K562 (cell line): ENCODE measurements around the gene SYT7. TPM values are rescaled to one million over a fixed set of nuclear protein-coding genes. Genes with fewer than 3 reads are reported as not detected.
A peak's percentile ranks its signal among the peaks of the same experiment; 100 is the strongest.

ENCODE experiments used
- ATAC-seq: fragments of 200-7000 bp; cut with Tn5 transposase; 3 replicates; pipeline ENCODE4 v1.9.1; 2020; ENCODE audit warnings: moderate library complexity
- BruUV-seq: library from RNA; stranded (reverse); fragments of 400-500 nt; replicated peaks from 2 replicates; lab custom pipeline; 2021; lab: Mats Ljungman, UMichigan
- CTCF ChIA-PET: fragments of 300-600 bp; formaldehyde crosslinking; extraction: SDS; loops from one replicate; lab custom pipeline; 2021; ENCODE audit warnings: low intra/inter-chr PET ratio; lab: Yijun Ruan, JAX
- POLR2A ChIA-PET: fragments of 300-600, 350-650 bp; sonication (Branson Sonifier 250); formaldehyde crosslinking; extraction: SDS; loops from one replicate; lab custom pipeline; 2021; ENCODE audit warnings: antibody characterized with exemption, inconsistent platforms; lab: Yijun Ruan, JAX
- DNase-seq, 4 experiments: peaks; one replicate each; pipeline versions ENCODE4 v3.0.0 to v3.0.0-alpha.2; 2011 to 2018; ENCODE audit warnings: low spot score in 3 of 4, mixed read lengths in 3 of 4; ENCODE audit errors: extremely low read depth in 1 of 4
- FAIRE-seq: peaks from 2 replicates; lab custom pipeline; 2011; peaks lifted over from hg19 to GRCh38; lab: Jason Lieb, UNC
- H2AFZ ChIP-seq: 2 replicates; pipeline ENCODE4 v1.6.0; 2011; ENCODE audit warnings: low read depth, low read length, control low read depth, inconsistent platforms
- H3K27ac ChIP-seq: fragments of 200-600 bp; 3 replicates; pipeline ENCODE4 v1.8.0; 2011; ENCODE audit warnings: low read depth, mild to moderate bottlenecking, control low read depth, inconsistent platforms, low read length, moderate library complexity, mixed read lengths; ENCODE audit errors: extremely low read depth
- H3K27me3 ChIP-seq, 2 experiments: fragments of 300-600 bp in 1 of 2; 2 replicates in 1 of 2; 3 replicates in 1 of 2; pipeline versions ENCODE4 v1.6.0 to v1.8.0; 2011; ENCODE audit warnings: inconsistent platforms in 2 of 2, low read length in 2 of 2, mild to moderate bottlenecking in 1 of 2, mixed read lengths in 1 of 2, moderate library complexity in 1 of 2; ENCODE audit not compliant: control insufficient read depth in 2 of 2, insufficient read depth in 2 of 2
- H3K36me3 ChIP-seq: fragments of 300-600 bp; 3 replicates; pipeline ENCODE4 v1.8.0; 2011; ENCODE audit warnings: mild to moderate bottlenecking, low read length, inconsistent platforms; ENCODE audit not compliant: control insufficient read depth, insufficient read depth
- H3K4me1 ChIP-seq, 2 experiments: fragments of 200-600 bp in 1 of 2; replicated peaks in 1 of 2; 2 replicates in 1 of 2; 3 replicates in 1 of 2; pipeline versions ENCODE4 v1.5.1 to v1.8.0; 2011; ENCODE audit warnings: inconsistent platforms in 2 of 2, low read length in 2 of 2, mild to moderate bottlenecking in 1 of 2, mixed read lengths in 1 of 2, moderate library complexity in 1 of 2; ENCODE audit not compliant: control insufficient read depth in 2 of 2, insufficient read depth in 2 of 2
- H3K4me2 ChIP-seq: 2 replicates; pipeline ENCODE4 v1.6.1; 2011; ENCODE audit warnings: low read length, control low read depth, inconsistent platforms, mixed read lengths; ENCODE audit not compliant: insufficient read depth
- H3K4me3 ChIP-seq: fragments of 200-600 bp; sonication (generic), shearing (Covaris generic); 2 replicates; pipeline ENCODE4 v1.5.1; 2016; ENCODE audit warnings: control low read depth, inconsistent platforms
- H3K79me2 ChIP-seq: fragments of 200-600 bp; 3 replicates; pipeline ENCODE4 v1.8.0; 2011; ENCODE audit warnings: low read length, inconsistent platforms; ENCODE audit not compliant: control insufficient read depth, insufficient read depth
- H3K9ac ChIP-seq, 2 experiments: 2 replicates each; pipeline versions ENCODE4 v1.6.0 to v1.6.1; 2011; ENCODE audit warnings: low read depth in 2 of 2, low read length in 2 of 2, control low read depth in 1 of 2, inconsistent platforms in 1 of 2, mild to moderate bottlenecking in 1 of 2, mixed read lengths in 1 of 2; ENCODE audit not compliant: insufficient read depth in 1 of 2
- H3K9me1 ChIP-seq: one replicate; pipeline ENCODE4 v1.6.0; 2011; ENCODE audit warnings: inconsistent platforms, mild to moderate bottlenecking, low read length, moderate library complexity; ENCODE audit not compliant: control insufficient read depth, insufficient read depth
- H3K9me3 ChIP-seq: replicated peaks from 2 replicates; pipeline ENCODE4 v1.5.1; 2011; ENCODE audit warnings: low read depth, low read length, inconsistent platforms; ENCODE audit not compliant: control insufficient read depth, insufficient read depth
- H4K20me1 ChIP-seq: replicated peaks from 2 replicates; pipeline ENCODE4 v1.6.1; 2011; ENCODE audit warnings: low read length, inconsistent platforms, mixed read lengths; ENCODE audit not compliant: control insufficient read depth, insufficient read depth
- CC2D1A ChIP-seq: fragments of 450-650 bp; IDR thresholded peaks from 2 replicates; pipeline ENCODE4 v1.6.1; 2017; ENCODE audit warnings: mild to moderate bottlenecking
- HNRNPUL1 ChIP-seq: fragments of 200-400 bp; formaldehyde crosslinking; IDR thresholded peaks from 2 replicates; pipeline ENCODE4 v1.6.1; 2017; ENCODE audit warnings: low read length
- ILF3 ChIP-seq: fragments of 450-650 bp; IDR thresholded peaks from 2 replicates; pipeline ENCODE4 v1.6.1; 2018; ENCODE audit warnings: antibody characterized with exemption, mild to moderate bottlenecking, moderate library complexity, borderline replicate concordance
- MECOM ChIP-seq: fragments of 250-450 bp; sonication (Bioruptor Pico); IDR thresholded peaks from 2 replicates; pipeline ENCODE4 v1.8.0; 2022; ENCODE audit warnings: inconsistent platforms
- POLR2B ChIP-seq: fragments of 450-650 bp; IDR thresholded peaks from 2 replicates; pipeline ENCODE4 v1.6.1; 2018; ENCODE audit warnings: low read depth; ENCODE audit not compliant: partially characterized antibody
- RBM22 ChIP-seq: fragments of 200-400 bp; formaldehyde crosslinking; IDR thresholded peaks from 2 replicates; pipeline ENCODE4 v1.6.1; 2018; ENCODE audit warnings: low read length, low read depth; ENCODE audit not compliant: poor library complexity, severe bottlenecking
- SIX5 ChIP-seq, 2 experiments: IDR thresholded peaks; 2 replicates each; pipeline ENCODE4 v1.6.1; 2011; ENCODE audit warnings: low read length in 2 of 2, borderline replicate concordance in 1 of 2, low read depth in 1 of 2, mild to moderate bottlenecking in 1 of 2, moderate library complexity in 1 of 2; ENCODE audit not compliant: insufficient read depth in 1 of 2
- SRF ChIP-seq, 2 experiments: fragments of 250-450, 450-650 bp in 1 of 2; sonication (Bioruptor Pico) in 1 of 2; sonication (generic) in 1 of 2; formaldehyde crosslinking; IDR thresholded peaks; 2 replicates each; pipeline versions ENCODE4 v1.5.0 to v1.5.1; 2020 to 2022; ENCODE audit warnings: mild to moderate bottlenecking in 1 of 2, missing genetic modification reagents in 1 of 2
- TBP ChIP-seq: optimal IDR thresholded peaks from 2 replicates; pipeline ENCODE3; 2011; ENCODE audit warnings: low read depth, low read length, improper control_type of control experiment
- YBX1 ChIP-seq: fragments of 450-650 bp; IDR thresholded peaks from 2 replicates; pipeline ENCODE4 v1.7.1; 2016; ENCODE audit warnings: mild to moderate bottlenecking
- ZNF124 ChIP-seq: sonication (generic); formaldehyde crosslinking; IDR thresholded peaks from 2 replicates; pipeline ENCODE4 v1.8.1; 2022; ENCODE audit warnings: missing genetic modification reagents
- ZNF436 ChIP-seq: fragments of 250-450, 450-650 bp; sonication (Bioruptor Pico); formaldehyde crosslinking; IDR thresholded peaks from 2 replicates; pipeline ENCODE4 v1.7.0; 2020; ENCODE audit warnings: mild to moderate bottlenecking
- WGBS: fragments of 100-300 bp; shearing (Covaris generic); methylation state at CpG from one replicate; pipeline ENCODE4 v1.1.6; 2016; ENCODE audit warnings: low coverage, mixed read lengths; ENCODE audit not compliant: insufficient coverage; ENCODE audit errors: missing lambda C conversion rate; 5-methylcytosine and 5-hydroxymethylcytosine counted together
- in situ Hi-C: fragments of 300-500 bp; cut with MboI; formaldehyde crosslinking; loops from 4 replicates; pipeline ENCODE4 v1.15.0; 2018; ENCODE audit warnings: inconsistent platforms, mixed read lengths
- intact Hi-C: fragments of 100-400 bp; cut with micrococcal nuclease; formaldehyde crosslinking; loops from 2 replicates; pipeline ENCODE4 v1.14.2; 2022
- polyA plus RNA-seq, 8 experiments: library from polyadenylated mRNA; depleted of rRNA in 4 of 8; stranded (reverse) in 5 of 8; unstranded in 3 of 8; fragments of >200 nt; fragmentation: Nextera tagmentation in 2 of 8; fragmentation: Illumina TruSeq in 1 of 8; extraction: Ambion mirVana in 2 of 8; extraction: Trizol in 1 of 8; gene quantifications; 2 replicates each; pipeline versions ENCODE4 v1.2.1 to v1.2.3, GENCODE V29; 2011 to 2014; ENCODE audit warnings: inconsistent platforms in 1 of 8, missing spikeins in 1 of 8
- total RNA-seq, 7 experiments: library from RNA; depleted of rRNA in 6 of 7; stranded (reverse); fragments of >200 nt in 6 of 7; fragmentation: Illumina TruSeq in 2 of 7; extraction: Trizol in 2 of 7; gene quantifications; 2 replicates each; pipeline versions ENCODE4 v1.2.1 to v1.2.3, GENCODE V29; 2011 to 2021; ENCODE audit warnings: low replicate concordance in 1 of 7
- TF ChIP-seq, protein P1 (sequence below): fragments of 450-650 bp; IDR thresholded peaks from 2 replicates; pipeline ENCODE4 v1.6.1; 2014; ENCODE audit warnings: low read depth, mild to moderate bottlenecking, moderate library complexity, borderline replicate concordance
- TF ChIP-seq, protein P2 (sequence below): fragments of 250-450 bp; sonication (Bioruptor Pico); IDR thresholded peaks from 2 replicates; pipeline ENCODE4 v1.8.0; 2022; ENCODE audit warnings: moderate library complexity, mild to moderate bottlenecking, inconsistent platforms

SYT7 gene
- total and polyA plus RNA-seq, 9 of the 15 experiments (the other 6 are each of a cell fraction or from before 2014, with no cell fraction given), result 0.01 to 0.51 (median 0.16) TPM; not detected in 1

DNA sequence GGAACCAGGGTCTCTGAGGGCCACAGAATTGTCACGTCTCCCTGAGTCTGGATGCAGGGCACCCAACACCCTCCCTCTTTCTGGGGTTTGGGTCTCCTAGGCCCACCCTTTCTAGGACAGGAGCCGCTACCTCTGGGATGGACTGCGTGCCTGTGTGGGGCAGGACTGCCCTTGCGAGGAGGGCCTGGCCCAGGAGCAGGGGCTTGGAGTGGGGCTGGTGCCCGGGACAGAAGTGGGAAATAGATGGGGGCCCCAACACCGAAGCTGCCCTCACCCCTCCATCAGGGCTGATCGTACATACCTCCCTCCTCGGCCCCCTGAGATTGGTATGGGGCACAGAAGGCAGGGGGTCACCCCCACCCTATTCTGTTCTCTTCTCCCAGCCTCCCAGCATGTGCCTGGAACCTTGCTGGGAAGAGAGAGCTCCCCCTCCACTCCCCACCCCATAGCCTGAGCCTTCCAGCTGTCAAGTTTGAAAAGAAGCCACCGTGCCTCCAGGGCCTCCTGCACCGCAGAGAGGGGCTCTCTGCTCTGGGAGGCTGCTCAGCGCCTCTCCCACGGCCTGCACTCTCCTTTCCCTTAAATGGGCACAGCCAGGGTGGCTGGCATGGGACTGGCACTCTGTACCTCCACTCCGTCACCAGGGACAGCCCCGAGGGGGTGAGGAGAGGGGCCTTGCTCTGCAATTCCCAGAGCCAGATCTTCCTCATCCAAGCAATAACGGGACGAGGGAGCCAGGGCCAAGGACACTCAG, 70.5 kb downstream of the SYT7 start:
- FAIRE-seq (no peak), DNase-seq (no peak), ATAC-seq (no peak)
- POLR2A ChIA-PET, result interaction anchor here (0.5 kb wide), 1 partner anchor 615 kb away, joined by 4 read pairs; no protein-coding TSS in a partner anchor
- TF ChIP-seq RBM22 (no peak), SRF (CRISPR knock-in tag; IDR thresholded peaks at IDR 0.05) (no peak), SIX5 (IDR thresholded peaks at IDR 0.05; ENCODE audit: borderline replicate concordance in 1 of 2, insufficient read depth in 1 of 2, low read depth in 1 of 2, low read length in 2 of 2) (no peak), CC2D1A (no peak), YBX1 (no peak), MECOM (CRISPR knock-in tag) (no peak), ZNF436 (CRISPR knock-in tag) (no peak), ZNF124 (no peak), TBP (no peak), ILF3 (no peak), HNRNPUL1 (no peak), POLR2B (no peak)
- TF ChIP-seq, protein P1, sequence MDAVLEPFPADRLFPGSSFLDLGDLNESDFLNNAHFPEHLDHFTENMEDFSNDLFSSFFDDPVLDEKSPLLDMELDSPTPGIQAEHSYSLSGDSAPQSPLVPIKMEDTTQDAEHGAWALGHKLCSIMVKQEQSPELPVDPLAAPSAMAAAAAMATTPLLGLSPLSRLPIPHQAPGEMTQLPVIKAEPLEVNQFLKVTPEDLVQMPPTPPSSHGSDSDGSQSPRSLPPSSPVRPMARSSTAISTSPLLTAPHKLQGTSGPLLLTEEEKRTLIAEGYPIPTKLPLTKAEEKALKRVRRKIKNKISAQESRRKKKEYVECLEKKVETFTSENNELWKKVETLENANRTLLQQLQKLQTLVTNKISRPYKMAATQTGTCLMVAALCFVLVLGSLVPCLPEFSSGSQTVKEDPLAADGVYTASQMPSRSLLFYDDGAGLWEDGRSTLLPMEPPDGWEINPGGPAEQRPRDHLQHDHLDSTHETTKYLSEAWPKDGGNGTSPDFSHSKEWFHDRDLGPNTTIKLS, result no peak
- TF ChIP-seq, protein P2, sequence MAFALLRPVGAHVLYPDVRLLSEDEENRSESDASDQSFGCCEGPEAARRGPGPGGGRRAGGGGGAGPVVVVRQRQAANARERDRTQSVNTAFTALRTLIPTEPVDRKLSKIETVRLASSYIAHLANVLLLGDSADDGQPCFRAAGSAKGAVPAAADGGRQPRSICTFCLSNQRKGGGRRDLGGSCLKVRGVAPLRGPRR, result no peak
- Histone ChIP-seq H3K4me3 (no peak overlapping the region), H3K4me2 (no peak overlapping the region), H3K79me2 (no peaks in the 10 kb centered on the region), H3K36me3 (no peaks in the 10 kb centered on the region), H3K4me1 (peaks cover 0 to 25% of the 10 kb centered on the region in 2 experiments; a peak in 4 of 5 replicates), H3K9me3 (no peaks in the 10 kb centered on the region), H4K20me1 (peaks cover 4% of the 10 kb centered on the region; the same call in 1 of the 2 replicates), H3K9ac (peak overlapping the region in 1 of 2 experiments; percentile 32; a peak in 1 of 4 replicates), H2AFZ (no peak overlapping the region), H3K27me3 (peaks cover 18 to 72% of the 10 kb centered on the region in 2 experiments), H3K27ac (no peak overlapping the region), H3K9me1 (peaks cover 4% of the 10 kb centered on the region)
- in situ Hi-C loops (no loop called here), intact Hi-C loops (no loop called here)
- no TSS peak for BruUV-seq
- WGBS, result 17% methylated on average over 16 of the region's 16 CpGs
- CTCF ChIA-PET, result no interaction called here
